ENCODE data around the gene METRN.

Gene METRN

GRCh38 chr16:714558-715476 lies at the start of gene METRN:
METRN (plus strand) TSS chr16:715118; CDS start chr16:715290, 172 bp downstream.
- TF ChIP-seq CTCF (IDR thresholded peaks at IDR 0.05; ENCODE audit: extremely low read depth, insufficient read depth, missing control alignments) = no peak
- in situ Hi-C loops (cut with MboI; ENCODE audit: low pct_unique_long_range_greater_than_20kb, low sequenced_read_pairs, unreplicated experiment) = loop anchor here (5.0 kb wide), 1 partner anchor 72 kb away; the partner anchor contains the start of genes CHTF18 and RPUSD1
- DNase-seq (ENCODE audit: low spot score) = peak; percentile 98

GRCh38 chr16:666572-666971 lies 48.3 kb upstream of the METRN start:
- no peak for TF ChIP-seq CTCF (IDR thresholded peaks at IDR 0.05; ENCODE audit: extremely low read depth, insufficient read depth, missing control alignments)
- in situ Hi-C loops (cut with MboI; ENCODE audit: low pct_unique_long_range_greater_than_20kb, low sequenced_read_pairs, unreplicated experiment) = no loop called here
- no peak for DNase-seq (ENCODE audit: low spot score)

GRCh38 chr16:667113-667779 lies 47.7 kb upstream of the METRN start:
- TF ChIP-seq CTCF (IDR thresholded peaks at IDR 0.05; ENCODE audit: extremely low read depth, insufficient read depth, missing control alignments) = no peak
- in situ Hi-C loops (cut with MboI; ENCODE audit: low pct_unique_long_range_greater_than_20kb, low sequenced_read_pairs, unreplicated experiment) = no loop called here
- DNase-seq (ENCODE audit: low spot score) = no peak

GRCh38 chr16:667780-668518 lies 47.0 kb upstream of the METRN start, which contains the start of gene RHOT2:
RHOT2 (plus strand) TSS chr16:668132; CDS start chr16:668200, 68 bp downstream.
- peak; percentile 96 for DNase-seq (ENCODE audit: low spot score)
- peak; percentile 99 for TF ChIP-seq CTCF (IDR thresholded peaks at IDR 0.05; ENCODE audit: extremely low read depth, insufficient read depth, missing control alignments)
- in situ Hi-C loops (cut with MboI; ENCODE audit: low pct_unique_long_range_greater_than_20kb, low sequenced_read_pairs, unreplicated experiment) = no loop called here

GRCh38 chr16:668519-669171 lies 46.3 kb upstream of the METRN start:
- no peak for DNase-seq (ENCODE audit: low spot score)
- in situ Hi-C loops (cut with MboI; ENCODE audit: low pct_unique_long_range_greater_than_20kb, low sequenced_read_pairs, unreplicated experiment) = no loop called here
- TF ChIP-seq CTCF (IDR thresholded peaks at IDR 0.05; ENCODE audit: extremely low read depth, insufficient read depth, missing control alignments) = no peak

GRCh38 chr16:669666-670065 lies 45.3 kb upstream of the METRN start:
- TF ChIP-seq CTCF (IDR thresholded peaks at IDR 0.05; ENCODE audit: extremely low read depth, insufficient read depth, missing control alignments) = no peak
- DNase-seq (ENCODE audit: low spot score) = no peak
- in situ Hi-C loops (cut with MboI; ENCODE audit: low pct_unique_long_range_greater_than_20kb, low sequenced_read_pairs, unreplicated experiment) = no loop called here
